Panc1 (cell line): Measurements from ENCODE around the gene FRMPD4. TPM values are rescaled to one million over a fixed set of nuclear protein-coding genes. Genes with fewer than 3 reads are reported as not detected.

Experiments
- ATAC-seq: fragments of 200-7000 bp; cut with Tn5 transposase; 2 replicates; pipeline ENCODE4 v1.9.1; 2020; ENCODE audit warnings: mild to moderate bottlenecking, moderate library complexity
- BruUV-seq: library from RNA; stranded (reverse); fragments of 400-500 nt; replicated peaks from 2 replicates; lab custom pipeline; 2021; lab: Mats Ljungman, UMichigan
- CTCF ChIA-PET: fragments of 300-600 bp; sonication (Branson Sonifier 250); formaldehyde crosslinking; loops from one replicate; lab custom pipeline; 2022; ENCODE audit warnings: antibody characterized with exemption; lab: Charles Lee
- POLR2A ChIA-PET: fragments of 300-600 bp; sonication (Branson Sonifier 250); formaldehyde crosslinking; loops from one replicate; lab custom pipeline; 2022; ENCODE audit warnings: antibody characterized with exemption; lab: Charles Lee
- DNase-seq: peaks from one replicate; pipeline ENCODE4 v3.0.0-alpha.2; 2010; ENCODE audit warnings: low read depth, low spot score
- H3K27ac ChIP-seq: 2 replicates; pipeline ENCODE4 v1.5.1; 2011; ENCODE audit warnings: mild to moderate bottlenecking, low read length, inconsistent platforms
- H3K27me3 ChIP-seq: fragments of 200-500 bp; sonication (Bioruptor generic); 2 replicates; pipeline ENCODE4 v1.6.0; 2014; ENCODE audit warnings: low read length, inconsistent platforms; ENCODE audit not compliant: control insufficient read depth, insufficient read depth
- H3K36me3 ChIP-seq: fragments of 200-500 bp; sonication (Bioruptor generic); 2 replicates; pipeline ENCODE4 v1.5.1; 2014; ENCODE audit warnings: inconsistent platforms, mild to moderate bottlenecking, low read length, moderate library complexity; ENCODE audit not compliant: control insufficient read depth, insufficient read depth
- H3K4me1 ChIP-seq: 2 replicates; pipeline ENCODE4 v1.5.1; 2011; ENCODE audit warnings: inconsistent platforms, mild to moderate bottlenecking, low read length, moderate library complexity; ENCODE audit not compliant: control insufficient read depth, insufficient read depth
- H3K4me3 ChIP-seq, 2 experiments: 2 replicates each; pipeline ENCODE4 v1.5.1; 2011 to 2012; ENCODE audit warnings: low read depth in 2 of 2, low read length in 2 of 2, mild to moderate bottlenecking in 2 of 2, inconsistent platforms in 1 of 2, moderate library complexity in 1 of 2
- H3K9me3 ChIP-seq: fragments of 200-500 bp; sonication (Bioruptor generic); 2 replicates; pipeline ENCODE4 v1.5.1; 2014; ENCODE audit warnings: low read depth, mild to moderate bottlenecking, inconsistent platforms, low read length, moderate library complexity; ENCODE audit not compliant: control insufficient read depth, insufficient read depth
- CTCF ChIP-seq: fragments of 450-650 bp; IDR thresholded peaks from 2 replicates; pipeline ENCODE4 v1.5.1; 2017; ENCODE audit warnings: mild to moderate bottlenecking
- POLR2AphosphoS5 ChIP-seq: IDR thresholded peaks from 2 replicates; pipeline ENCODE4 v1.6.1; 2012; ENCODE audit warnings: mild to moderate bottlenecking, low read depth, low read length, moderate library complexity
- REST ChIP-seq, 2 experiments: IDR thresholded peaks; 2 replicates each; pipeline ENCODE4 v1.6.1; 2011 to 2012; ENCODE audit warnings: low read depth in 2 of 2, control low read depth in 1 of 2, low read length in 1 of 2, mild to moderate bottlenecking in 1 of 2, moderate library complexity in 1 of 2; ENCODE audit not compliant: insufficient read depth in 1 of 2
- SIN3A ChIP-seq: IDR thresholded peaks from 2 replicates; pipeline ENCODE4 v1.6.1; 2012; ENCODE audit warnings: low read depth, mild to moderate bottlenecking, low read length, moderate library complexity, borderline replicate concordance; ENCODE audit not compliant: insufficient read depth
- TCF7L2 ChIP-seq: IDR thresholded peaks from 2 replicates; pipeline ENCODE4 v1.6.1; 2011; ENCODE audit warnings: mild to moderate bottlenecking, low read depth, low read length, inconsistent platforms
- in situ Hi-C: cut with HindIII; loops from 2 replicates; pipeline ENCODE4 v1.10.0; 2016; ENCODE audit warnings: low sequenced_read_pairs, low pct_unique_long_range_greater_than_20kb
- intact Hi-C: fragments of 100-400 bp; cut with micrococcal nuclease; formaldehyde crosslinking; loops from one replicate; pipeline ENCODE4 v1.10.0; 2022; ENCODE audit not compliant: unreplicated experiment
- total RNA-seq: library from RNA; stranded (reverse); gene quantifications from one replicate; pipeline ENCODE4 v1.2.1, GENCODE V29; 2021; ENCODE audit not compliant: unreplicated experiment

Gene FRMPD4
- total RNA-seq, 1 experiment from 2014 or later = not detected

GRCh38 chrX:12419591-12419990 is 281.3 kb downstream of the FRMPD4 start:
- Histone ChIP-seq H3K4me3 (no peak overlapping the region), H3K9me3 (no peaks in the 10 kb centered on the region), H3K27me3 (no peaks in the 10 kb centered on the region), H3K36me3 (no peaks in the 10 kb centered on the region), H3K4me1 (no peaks in the 10 kb centered on the region), H3K27ac (no peak overlapping the region)
- BruUV-seq = no TSS peak
- intact Hi-C loops = no loop called here
- ATAC-seq (no peak), DNase-seq (no peak)
- no peak for TF ChIP-seq POLR2AphosphoS5
- no peak for TF ChIP-seq TCF7L2
- TF ChIP-seq SIN3A = no peak
- no peak for TF ChIP-seq CTCF
- TF ChIP-seq REST (IDR thresholded peaks at IDR 0.05; ENCODE audit: insufficient read depth in 1 of 2, low read depth in 2 of 2, low read length in 1 of 2) = no peak
- ChIA-PET POLR2A (no interaction called here), CTCF (no interaction called here)
- in situ Hi-C loops = no loop called here

GRCh38 chrX:12421918-12422317 is 283.6 kb downstream of the FRMPD4 start:
- H3K36me3 ChIP-seq = no peaks in the 10 kb centered on the region
- ATAC-seq = no peak
- intact Hi-C loops = no loop called here
- H3K4me3 ChIP-seq = no peak overlapping the region
- ChIA-PET CTCF (no interaction called here), POLR2A (no interaction called here)
- no peaks in the 10 kb centered on the region for H3K4me1 ChIP-seq
- in situ Hi-C loops = no loop called here
- TF ChIP-seq SIN3A (no peak), CTCF (no peak), REST (IDR thresholded peaks at IDR 0.05; ENCODE audit: insufficient read depth in 1 of 2, low read depth in 2 of 2, low read length in 1 of 2) (no peak), POLR2AphosphoS5 (no peak)
- H3K27ac ChIP-seq = no peak overlapping the region
- no peak for DNase-seq
- no peaks in the 10 kb centered on the region for H3K9me3 ChIP-seq
- no peaks in the 10 kb centered on the region for H3K27me3 ChIP-seq
- BruUV-seq = no TSS peak
